H1 (cell line): ENCODE measurements around the gene HOXA13.

Experiments used
- CEBPB ChIP-seq: IDR thresholded peaks from 2 replicates; pipeline ENCODE4 v1.6.1; 2012; ENCODE audit warnings: low read depth, low read length
- CTCF ChIP-seq, 3 experiments: IDR thresholded peaks; 1 replicate in 2 of 3; 2 replicates in 1 of 3; pipeline versions ENCODE4 v1.5.1 to v1.6.1; 2011; ENCODE audit warnings: low read length in 3 of 3, mild to moderate bottlenecking in 3 of 3, inconsistent platforms in 2 of 3, low read depth in 1 of 3, moderate library complexity in 1 of 3; ENCODE audit not compliant: insufficient read depth in 1 of 3; ENCODE audit errors: control extremely low read depth in 1 of 3
- EZH2 ChIP-seq: fragments of 200-600 bp; sonication (generic); IDR thresholded peaks from 2 replicates; pipeline ENCODE4 v1.7.1; 2012; ENCODE audit warnings: low read depth, mild to moderate bottlenecking, moderate library complexity, low read length, inconsistent platforms; ENCODE audit not compliant: severe bottlenecking
- GABPA ChIP-seq: IDR thresholded peaks from 2 replicates; pipeline ENCODE4 v1.6.1; 2011; ENCODE audit warnings: mild to moderate bottlenecking, low read length, moderate library complexity, borderline replicate concordance; ENCODE audit not compliant: insufficient read depth
- JUN ChIP-seq: IDR thresholded peaks from 2 replicates; pipeline ENCODE4 v1.6.1; 2011; ENCODE audit warnings: low read depth, mild to moderate bottlenecking, improper control_type of control experiment, low read length
- JUND ChIP-seq: IDR thresholded peaks from 2 replicates; pipeline ENCODE4 v1.6.1; 2011; ENCODE audit warnings: mild to moderate bottlenecking, improper control_type of control experiment, low read length
- POLR2A ChIP-seq, 2 experiments: IDR thresholded peaks; 1 replicate in 1 of 2; 2 replicates in 1 of 2; pipeline ENCODE4 v1.6.1; 2011; ENCODE audit warnings: low read depth in 2 of 2, low read length in 2 of 2, mild to moderate bottlenecking in 2 of 2; ENCODE audit errors: control extremely low read depth in 1 of 2
- TCF12 ChIP-seq: IDR thresholded peaks from 2 replicates; pipeline ENCODE4 v1.6.1; 2011; ENCODE audit warnings: low read depth, mild to moderate bottlenecking, low read length
- TEAD4 ChIP-seq: IDR thresholded peaks from 2 replicates; pipeline ENCODE4 v1.6.1; 2012; ENCODE audit warnings: low read depth, low read length, inconsistent platforms, mixed read lengths
- ZNF274 ChIP-seq: IDR thresholded peaks from 2 replicates; pipeline ENCODE4 v1.7.0; 2012; ENCODE audit warnings: low read length, borderline replicate concordance; ENCODE audit errors: extremely low read depth
- TF ChIP-seq, protein P1 (sequence below): IDR thresholded peaks from 2 replicates; pipeline ENCODE4 v1.6.1; 2011; ENCODE audit warnings: low read length, improper control_type of control experiment

- TF ChIP-seq CTCF (IDR thresholded peaks at IDR 0.05; ENCODE audit: control extremely low read depth in 1 of 3, insufficient read depth in 1 of 3, low read depth in 1 of 3, low read length in 3 of 3) (no peak), EZH2 (no peak), JUN (no peak), CEBPB (no peak), JUND (no peak), TCF12 (no peak), POLR2A (IDR thresholded peaks at IDR 0.05; ENCODE audit: control extremely low read depth in 1 of 2, low read depth in 2 of 2, low read length in 2 of 2) (no peak), GABPA (no peak), ZNF274 (no peak), TEAD4 (no peak)
- TF ChIP-seq, protein P1, sequence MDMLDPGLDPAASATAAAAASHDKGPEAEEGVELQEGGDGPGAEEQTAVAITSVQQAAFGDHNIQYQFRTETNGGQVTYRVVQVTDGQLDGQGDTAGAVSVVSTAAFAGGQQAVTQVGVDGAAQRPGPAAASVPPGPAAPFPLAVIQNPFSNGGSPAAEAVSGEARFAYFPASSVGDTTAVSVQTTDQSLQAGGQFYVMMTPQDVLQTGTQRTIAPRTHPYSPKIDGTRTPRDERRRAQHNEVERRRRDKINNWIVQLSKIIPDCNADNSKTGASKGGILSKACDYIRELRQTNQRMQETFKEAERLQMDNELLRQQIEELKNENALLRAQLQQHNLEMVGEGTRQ, result no peak
Measured at GRCh38 chr7:27174874-27175625, 24.8 kb downstream of the HOXA13 start.
